GM11168 (cell line): ENCODE data around the gene CAMK2G.
"Not testable (repeated sequence)": the region's sequence is repeated elsewhere in the genome, so short reads cannot be mapped to it uniquely, and the experiment has no call there.

ENCODE experiments used
- in situ Hi-C: fragments of 300-500 bp; cut with MboI; formaldehyde crosslinking; loops from one replicate; pipeline ENCODE4 v1.12.0; 2022; ENCODE audit warnings: low sequenced_read_pairs; ENCODE audit not compliant: unreplicated experiment

The CAMK2G gene

GRCh38 chr10:73842349-73842748 is 32.0 kb downstream of the CAMK2G start:
- in situ Hi-C loops: loop anchor here (10.0 kb wide), 1 partner anchor 102 kb away; no protein-coding TSS in a partner anchor

GRCh38 chr10:73841526-73842285 is 32.6 kb downstream of the CAMK2G start:
- in situ Hi-C loops: loop anchor here (10.0 kb wide), 1 partner anchor 103 kb away; no protein-coding TSS in a partner anchor

GRCh38 chr10:73841061-73841421 is 33.3 kb downstream of the CAMK2G start:
- in situ Hi-C loops: loop anchor here (10.0 kb wide), 1 partner anchor 104 kb away; no protein-coding TSS in a partner anchor

- in situ Hi-C loops: loop anchor here (10.0 kb wide), 1 partner anchor 104 kb away; no protein-coding TSS in a partner anchor
These were observed 33.8 kb downstream of the CAMK2G start for GRCh38 chr10:73840403-73841060.

GRCh38 chr10:73840056-73840402 is 34.3 kb downstream of the CAMK2G start:
- in situ Hi-C loops: loop anchor here (10.0 kb wide), 1 partner anchor 105 kb away; no protein-coding TSS in a partner anchor

- in situ Hi-C loops: no loop called here
These were observed 34.9 kb downstream of the CAMK2G start for GRCh38 chr10:73839276-73839966.

GRCh38 chr10:73838827-73839226 is 35.5 kb downstream of the CAMK2G start:
- in situ Hi-C loops: no loop called here

- in situ Hi-C loops: no loop called here
These were observed 36.3 kb downstream of the CAMK2G start for GRCh38 chr10:73838008-73838567.

GRCh38 chr10:73837072-73837471 is 37.3 kb downstream of the CAMK2G start:
- in situ Hi-C loops: no loop called here

GRCh38 chr10:73836427-73836980 is 37.9 kb downstream of the CAMK2G start:
- in situ Hi-C loops: no loop called here

- in situ Hi-C loops: not testable (repeated sequence)
These were observed 45.3 kb downstream of the CAMK2G start for GRCh38 chr10:73829090-73829489.

- in situ Hi-C loops: no loop called here
These were observed 46.2 kb downstream of the CAMK2G start for GRCh38 chr10:73828161-73828560.

GRCh38 chr10:73827346-73828089 is 46.8 kb downstream of the CAMK2G start:
- in situ Hi-C loops: no loop called here

GRCh38 chr10:73824146-73824725 is 50.1 kb downstream of the CAMK2G start:
- in situ Hi-C loops: no loop called here

- in situ Hi-C loops: no loop called here
These were observed 51.0 kb downstream of the CAMK2G start for GRCh38 chr10:73823391-73823790.

- in situ Hi-C loops: no loop called here
These were observed 54.8 kb downstream of the CAMK2G start for GRCh38 chr10:73819513-73820093.

GRCh38 chr10:73819081-73819480 is 55.3 kb downstream of the CAMK2G start:
- in situ Hi-C loops: no loop called here

- in situ Hi-C loops: no loop called here
These were observed 56.0 kb downstream of the CAMK2G start for GRCh38 chr10:73818402-73818801.

- in situ Hi-C loops: no loop called here
These were observed 56.5 kb downstream of the CAMK2G start for GRCh38 chr10:73817826-73818225.
